ENCODE data around the gene TMTC3. TPM values are rescaled to one million over a fixed set of nuclear protein-coding genes. Genes with fewer than 3 reads are reported as not detected.
A peak's percentile ranks its signal among the peaks of the same experiment; 100 is the strongest.

Gene TMTC3
- total and polyA plus RNA-seq, 2 donors (not counting 3 experiments of a cell fraction or from before 2014, with no cell fraction given): 7.8 to 36.5 TPM

DNA sequence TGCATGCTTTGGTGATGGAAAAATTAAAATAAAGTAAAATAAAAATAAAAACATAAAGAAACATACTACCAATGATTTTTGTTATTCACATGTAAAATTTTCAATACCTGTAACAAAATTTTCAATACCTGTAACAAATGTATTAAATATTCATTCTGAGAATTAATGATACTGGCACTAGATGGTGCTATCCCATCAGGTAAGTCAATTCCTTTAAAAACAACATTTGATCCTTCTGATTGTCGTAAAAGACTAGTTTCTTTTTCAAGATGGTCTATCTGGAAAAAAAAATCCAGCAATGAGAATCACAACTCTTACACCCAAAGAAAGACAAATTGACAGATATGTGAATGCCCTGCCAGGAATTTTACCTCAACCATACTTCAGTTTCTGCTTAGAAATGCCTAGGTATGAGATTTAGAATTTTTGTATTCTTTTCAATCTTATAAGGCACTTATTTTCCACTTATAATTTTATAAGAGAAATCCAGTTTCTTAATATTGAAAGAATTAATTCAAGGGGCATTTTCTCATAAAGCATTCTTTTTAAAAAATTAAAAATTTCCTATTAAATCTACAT is 30.9 kb upstream of the TMTC3 start:
- no peak for FAIRE-seq
- BruUV-seq (replicated peaks): no TSS peak
- intact Hi-C loops (cut with micrococcal nuclease): loop anchor here (1.0 to 5.0 kb wide), 6 partner anchors 468 to 1418 kb away; no protein-coding TSS in a partner anchor

DNA sequence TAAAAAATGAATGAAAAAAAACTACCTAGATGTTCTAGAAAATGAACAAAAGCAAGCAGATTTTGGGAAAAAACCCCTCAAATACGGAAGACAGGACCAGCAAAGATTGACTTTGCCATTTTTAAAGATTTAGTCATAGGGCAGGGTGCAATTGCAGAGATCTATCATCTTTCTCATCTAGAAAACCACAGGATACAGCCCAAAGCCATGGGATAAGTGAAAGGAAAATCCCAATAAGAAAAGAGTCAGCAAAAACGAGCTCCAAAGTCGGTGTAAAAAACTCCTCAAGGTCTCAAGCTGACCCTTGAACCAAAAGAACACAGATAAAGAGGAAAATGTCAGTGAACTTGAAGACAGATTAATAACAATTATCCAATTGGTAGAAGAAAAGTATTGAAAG is 28.2 kb upstream of the TMTC3 start:
- H3K79me2 ChIP-seq (ENCODE audit: control insufficient read depth, insufficient read depth, low read length): no peaks in the 10 kb centered on the region
- DNase-seq (ENCODE audit: low read depth, low spot score) (no peak), FAIRE-seq (no peak)
- intact Hi-C loops (cut with micrococcal nuclease) (loop anchor here (5.0 kb wide), 1 partner anchor 1348 kb away; no protein-coding TSS in a partner anchor), dilution Hi-C loops (cut with MboI; ENCODE audit: extremely low pct_ligation_motif_present, low sequenced_read_pairs) (no loop called here)
- BruUV-seq (replicated peaks): no TSS peak
- H3K4me1 ChIP-seq (ENCODE audit: control insufficient read depth, extremely low read depth, insufficient read depth, low read length): peaks cover 5% of the 10 kb centered on the region
- H3K9me1 ChIP-seq (replicated peaks; ENCODE audit: control insufficient read depth, extremely low read depth, insufficient read depth, low read length): no peaks in the 10 kb centered on the region
- ChIA-PET CTCF (no interaction called here), POLR2A (no interaction called here)
- H2AFZ ChIP-seq (ENCODE audit: low read depth, low read length): no peak overlapping the region
- no peak for TF ChIP-seq POLR2A (IDR thresholded peaks at IDR 0.05; ENCODE audit: low read depth, low read length)
- H3K4me2 ChIP-seq (ENCODE audit: insufficient read depth, low read length): no peak overlapping the region
- peaks cover 3 to 9% of the 10 kb centered on the region in 2 experiments for H3K36me3 ChIP-seq (ENCODE audit: control insufficient read depth in 2 of 2, extremely low read depth in 1 of 2, insufficient read depth in 2 of 2, low read length in 2 of 2)
- no peak overlapping the region for H3K9ac ChIP-seq (replicated peaks; ENCODE audit: extremely low read depth, insufficient read depth, low read length)
- no peaks in the 10 kb centered on the region for H4K20me1 ChIP-seq (replicated peaks; ENCODE audit: control insufficient read depth, extremely low read depth, insufficient read depth, low read length)
- no peaks in the 10 kb centered on the region for H3K9me3 ChIP-seq (replicated peaks; ENCODE audit: control insufficient read depth, insufficient read depth, low read length)
- H3K27me3 ChIP-seq (ENCODE audit: control insufficient read depth in 2 of 2, insufficient read depth in 2 of 2, low read length in 2 of 2): no peaks in the 10 kb centered on the region
- H3K27ac ChIP-seq (ENCODE audit: insufficient read depth, low read depth, low read length): no peak overlapping the region
- H3K4me3 ChIP-seq (replicated peaks in 1 of 3; ENCODE audit: insufficient read depth in 1 of 3, low read depth in 1 of 3, low read length in 3 of 3): no peak overlapping the region

More for the DNA sequence above, 30.9 kb upstream of the TMTC3 start:
- Histone ChIP-seq H3K79me2 (ENCODE audit: control insufficient read depth, insufficient read depth, low read length) (no peaks in the 10 kb centered on the region), H3K27me3 (ENCODE audit: control insufficient read depth in 2 of 2, insufficient read depth in 2 of 2, low read length in 2 of 2) (no peaks in the 10 kb centered on the region), H3K36me3 (ENCODE audit: control insufficient read depth in 2 of 2, extremely low read depth in 1 of 2, insufficient read depth in 2 of 2, low read length in 2 of 2) (peaks cover 3 to 15% of the 10 kb centered on the region in 2 experiments), H3K4me3 (replicated peaks in 1 of 3; ENCODE audit: insufficient read depth in 1 of 3, low read depth in 1 of 3, low read length in 3 of 3) (peak overlapping the region in 1 of 3 experiments; percentile 61), H4K20me1 (replicated peaks; ENCODE audit: control insufficient read depth, extremely low read depth, insufficient read depth, low read length) (no peaks in the 10 kb centered on the region), H3K4me2 (ENCODE audit: insufficient read depth, low read length) (peak overlapping the region; percentile 76), H3K4me1 (ENCODE audit: control insufficient read depth, extremely low read depth, insufficient read depth, low read length) (peaks cover 5% of the 10 kb centered on the region), H3K27ac (ENCODE audit: insufficient read depth, low read depth, low read length) (peak overlapping the region; percentile 20), H3K9me3 (replicated peaks; ENCODE audit: control insufficient read depth, insufficient read depth, low read length) (no peaks in the 10 kb centered on the region), H3K9me1 (replicated peaks; ENCODE audit: control insufficient read depth, extremely low read depth, insufficient read depth, low read length) (no peaks in the 10 kb centered on the region), H2AFZ (ENCODE audit: low read depth, low read length) (no peak overlapping the region), H3K9ac (replicated peaks; ENCODE audit: extremely low read depth, insufficient read depth, low read length) (peak overlapping the region; percentile 45)
- ChIA-PET CTCF (interaction anchor here (0.8 to 1.4 kb wide), 5 partner anchors 31 to 906 kb away, joined by 3 to 7 read pairs (median 3); partner anchors contain the start of genes CEP290 and TMTC3), POLR2A (no interaction called here)
- no peak for TF ChIP-seq EZH2 (IDR thresholded peaks at IDR 0.05; ENCODE audit: borderline replicate concordance, low read depth, low read length, severe bottlenecking)
- no peak for TF ChIP-seq POLR2AphosphoS5 (IDR thresholded peaks at IDR 0.05; ENCODE audit: insufficient read depth, low read depth, low read length)
- TF ChIP-seq GATA2 (IDR thresholded peaks at IDR 0.05; ENCODE audit: insufficient read depth, insufficient read length, low read depth, low read length): no peak
- TF ChIP-seq, protein P1, sequence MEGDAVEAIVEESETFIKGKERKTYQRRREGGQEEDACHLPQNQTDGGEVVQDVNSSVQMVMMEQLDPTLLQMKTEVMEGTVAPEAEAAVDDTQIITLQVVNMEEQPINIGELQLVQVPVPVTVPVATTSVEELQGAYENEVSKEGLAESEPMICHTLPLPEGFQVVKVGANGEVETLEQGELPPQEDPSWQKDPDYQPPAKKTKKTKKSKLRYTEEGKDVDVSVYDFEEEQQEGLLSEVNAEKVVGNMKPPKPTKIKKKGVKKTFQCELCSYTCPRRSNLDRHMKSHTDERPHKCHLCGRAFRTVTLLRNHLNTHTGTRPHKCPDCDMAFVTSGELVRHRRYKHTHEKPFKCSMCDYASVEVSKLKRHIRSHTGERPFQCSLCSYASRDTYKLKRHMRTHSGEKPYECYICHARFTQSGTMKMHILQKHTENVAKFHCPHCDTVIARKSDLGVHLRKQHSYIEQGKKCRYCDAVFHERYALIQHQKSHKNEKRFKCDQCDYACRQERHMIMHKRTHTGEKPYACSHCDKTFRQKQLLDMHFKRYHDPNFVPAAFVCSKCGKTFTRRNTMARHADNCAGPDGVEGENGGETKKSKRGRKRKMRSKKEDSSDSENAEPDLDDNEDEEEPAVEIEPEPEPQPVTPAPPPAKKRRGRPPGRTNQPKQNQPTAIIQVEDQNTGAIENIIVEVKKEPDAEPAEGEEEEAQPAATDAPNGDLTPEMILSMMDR (IDR thresholded peaks at IDR 0.05; ENCODE audit: extremely low read depth in 1 of 2, insufficient read depth in 1 of 2, low read depth in 1 of 2, low read length in 2 of 2): peak in 1 of 2 donors; percentile 2
- peak; percentile 67 for DNase-seq (ENCODE audit: low read depth, low spot score)
- dilution Hi-C loops (cut with MboI; ENCODE audit: extremely low pct_ligation_motif_present, low sequenced_read_pairs): no loop called here

Data from endothelial cell of umbilical vein (primary cell).